IPS DF 19.7 (cell line): ENCODE data around the gene SLC30A9.

Experiments
- DNase-seq: peaks from one replicate; pipeline ENCODE4 v3.0.0-alpha.2; 2013; ENCODE audit warnings: low read depth, low spot score

The SLC30A9 gene

DNA sequence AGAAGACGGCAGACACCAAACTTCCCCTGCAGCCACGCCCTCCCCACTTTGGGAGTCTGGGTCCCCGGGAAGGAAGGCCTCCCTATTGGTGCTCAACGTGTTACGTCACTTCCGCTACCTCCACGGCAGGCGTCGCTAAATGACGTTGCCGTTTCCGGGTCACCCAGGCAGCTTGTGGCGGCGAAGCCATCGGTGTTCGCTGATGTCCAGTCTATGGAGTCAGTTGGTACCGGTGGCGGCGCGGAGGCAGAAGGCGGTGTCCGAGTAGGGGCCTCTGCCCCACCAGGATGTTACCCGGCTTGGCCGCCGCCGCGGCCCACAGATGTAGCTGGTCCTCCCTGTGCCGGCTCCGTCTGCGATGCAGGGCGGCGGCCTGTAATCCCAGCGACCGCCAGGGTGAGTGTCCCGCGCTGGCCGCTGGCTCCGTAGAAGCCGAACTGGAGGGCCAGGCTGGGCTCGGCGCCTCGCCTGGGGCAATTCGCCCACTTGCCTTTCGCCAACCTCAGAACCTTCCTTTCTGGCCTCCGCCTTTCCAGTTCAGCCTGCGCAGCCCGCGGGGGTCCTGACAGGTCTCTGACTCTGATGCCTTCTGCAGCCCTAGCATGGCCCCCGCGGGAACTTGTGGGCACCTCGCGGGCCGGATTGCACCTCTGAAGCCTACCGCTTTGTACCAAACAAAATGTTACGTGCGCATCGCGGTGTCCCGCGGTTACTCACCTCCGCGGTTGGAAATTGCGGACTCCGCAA, at the start of gene SLC30A9:
SLC30A9 (plus strand) TSS at position 166 of the 747 bp plus-strand sequence; CDS start at position 288, 122 bp downstream.
- peak; percentile 89 for DNase-seq

DNA sequence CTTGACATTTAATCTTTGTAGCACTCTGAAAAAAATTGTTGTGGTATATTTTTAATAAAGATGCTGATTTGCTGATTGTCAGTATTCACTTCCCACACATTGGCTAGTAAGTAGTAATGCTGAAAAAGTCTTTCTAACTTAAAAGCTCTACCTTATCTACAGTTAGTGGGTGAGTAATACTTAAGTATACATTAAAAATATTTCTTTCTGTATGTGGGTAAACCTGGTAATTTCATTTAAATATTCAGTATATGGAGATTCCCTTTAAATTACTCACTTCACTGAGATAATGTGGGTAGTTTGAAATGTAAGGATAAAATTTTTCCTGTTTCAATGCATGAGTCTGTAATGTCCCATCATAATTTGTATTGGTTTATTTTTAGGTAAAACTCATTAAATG, 49.5 kb upstream of the SLC30A9 start:
- no peak for DNase-seq

GRCh38 chr4:41943506-41943905, 46.8 kb upstream of the SLC30A9 start:
- DNase-seq, result no peak

DNA sequence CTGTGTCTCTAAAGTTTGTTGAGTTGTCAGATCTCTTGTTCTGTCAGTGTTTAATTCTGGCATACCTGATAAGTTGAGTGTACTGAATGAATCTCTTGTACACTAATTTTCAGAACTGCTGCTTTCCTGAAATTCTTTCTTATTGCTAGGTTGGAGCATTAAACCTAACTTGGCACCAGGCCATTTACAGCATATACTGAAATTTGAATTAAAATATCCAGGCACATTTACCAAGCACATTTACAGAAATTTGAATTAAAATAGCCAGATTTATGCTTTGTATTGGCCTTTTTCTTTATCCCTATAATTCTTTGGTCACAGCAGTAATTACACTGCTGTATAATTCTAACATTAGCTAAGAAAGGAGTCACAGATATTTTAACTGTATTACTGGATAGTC, 46.2 kb upstream of the SLC30A9 start:
- no peak for DNase-seq

DNA sequence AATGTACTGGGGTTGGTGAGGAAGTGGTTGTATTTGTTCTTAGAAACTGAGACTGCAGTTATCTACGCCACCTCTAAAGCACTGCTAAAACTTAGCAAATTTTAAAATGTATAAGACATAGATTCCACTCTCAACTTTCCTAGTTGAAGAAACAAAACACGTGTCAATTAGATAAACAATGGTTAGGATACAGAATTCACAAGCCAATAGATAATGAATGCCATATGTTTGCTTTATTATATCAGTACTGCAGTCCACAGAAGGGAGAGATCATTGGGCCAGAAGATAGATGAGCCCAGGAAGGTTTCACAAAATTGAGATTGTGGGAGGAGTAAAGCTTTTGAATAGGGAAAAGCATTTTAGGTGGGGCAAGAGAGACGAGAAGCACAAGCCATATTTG, 40.8 kb upstream of the SLC30A9 start:
- no peak for DNase-seq

- DNase-seq, result no peak
These were observed 32.7 kb upstream of the SLC30A9 start for GRCh38 chr4:41957634-41958033.

GRCh38 chr4:41963105-41963504, 27.2 kb upstream of the SLC30A9 start:
- no peak for DNase-seq

DNA sequence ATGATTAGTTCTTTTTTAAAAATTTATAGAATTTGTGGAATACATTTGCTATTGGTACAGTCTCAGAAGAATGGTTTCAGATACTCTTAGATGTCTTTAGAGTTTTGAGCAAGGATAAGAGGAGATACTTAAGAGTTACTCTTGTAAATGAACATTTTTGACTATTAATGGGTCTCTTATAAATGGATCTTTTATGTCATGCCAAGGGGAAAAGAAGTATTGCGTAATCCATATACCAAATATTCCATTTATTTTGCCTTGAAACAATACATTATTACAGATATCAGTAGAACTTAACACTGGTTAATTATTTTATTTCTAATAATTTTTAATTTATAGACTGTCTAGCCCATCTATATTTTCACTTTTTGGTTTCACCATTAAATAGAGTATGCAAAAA, 25.9 kb upstream of the SLC30A9 start:
- DNase-seq, result no peak

DNA sequence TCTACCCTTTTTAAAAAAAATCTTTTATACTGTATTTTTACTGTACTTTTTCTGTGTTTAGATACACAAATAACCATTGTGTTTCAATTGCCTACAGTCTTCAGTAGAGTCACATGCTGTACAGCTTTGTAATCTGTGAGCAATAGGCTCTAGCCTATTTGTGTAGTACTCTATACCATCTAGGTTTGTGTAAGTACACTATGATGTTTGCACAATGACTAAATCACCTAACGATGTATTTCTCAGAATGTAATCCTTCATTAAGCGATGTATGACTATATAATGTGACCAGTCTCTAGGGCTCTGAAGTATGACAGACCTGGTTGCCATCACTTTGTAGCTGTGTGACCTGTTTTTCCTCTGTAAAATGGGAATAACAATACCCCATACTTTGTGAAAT, 22.9 kb upstream of the SLC30A9 start:
- no peak for DNase-seq

GRCh38 chr4:41969671-41970070, 20.7 kb upstream of the SLC30A9 start:
- no peak for DNase-seq

DNA sequence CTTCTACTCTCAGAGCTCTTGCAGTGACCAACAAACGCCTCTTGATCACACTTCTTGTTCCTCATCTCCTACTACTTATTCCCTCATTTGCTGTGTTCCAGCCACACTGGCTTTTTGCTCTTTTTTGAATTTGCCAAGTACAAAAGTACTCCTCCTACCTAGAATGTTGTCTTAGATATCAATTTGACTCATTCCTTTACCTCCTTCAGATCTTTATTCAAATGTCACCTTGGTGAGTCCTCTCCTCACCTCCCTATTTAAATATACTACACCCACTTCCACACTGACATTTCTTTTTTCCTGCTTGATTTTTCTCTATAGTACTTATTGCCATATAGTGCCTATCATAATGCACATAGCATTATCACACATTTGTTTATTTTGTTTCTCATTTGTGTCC, 15.0 kb upstream of the SLC30A9 start:
- no peak for DNase-seq

DNA sequence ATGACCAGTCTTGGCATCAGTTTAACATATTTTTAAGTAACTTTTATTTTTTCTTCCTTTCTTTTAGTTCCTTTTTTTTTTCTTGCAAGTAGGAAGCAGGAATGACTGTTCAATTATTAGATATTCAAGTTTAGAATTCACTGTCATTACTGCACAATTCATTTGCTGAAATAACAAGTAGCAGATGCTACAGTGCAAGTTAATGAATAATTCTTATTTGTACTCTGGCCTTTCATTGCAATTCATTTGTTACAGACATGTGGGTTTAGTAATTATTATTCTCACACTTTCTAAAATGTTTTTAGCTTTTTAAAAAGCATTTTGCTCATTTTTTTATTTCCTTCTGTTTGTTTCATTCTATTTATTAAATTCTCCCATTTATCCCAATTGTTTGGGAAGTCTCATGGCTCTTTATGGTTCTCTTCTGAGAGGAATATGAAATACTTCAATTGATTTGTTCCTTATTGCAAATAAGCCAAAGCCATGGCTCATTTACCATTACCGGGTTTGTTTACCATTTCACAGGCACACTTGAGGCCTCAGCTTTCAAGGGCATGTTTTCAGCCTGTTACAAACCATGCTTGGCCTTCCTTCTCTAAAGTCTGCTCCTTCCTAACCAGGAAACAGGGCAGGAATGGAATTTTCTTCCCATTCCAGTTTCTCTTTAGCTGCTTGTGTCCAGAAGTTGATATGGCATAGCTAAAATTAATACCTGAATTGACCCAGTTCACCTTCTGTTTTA, 13.4 kb upstream of the SLC30A9 start:
- DNase-seq, result no peak

- DNase-seq, result no peak
These were observed 12.6 kb upstream of the SLC30A9 start for GRCh38 chr4:41977709-41978108.

DNA sequence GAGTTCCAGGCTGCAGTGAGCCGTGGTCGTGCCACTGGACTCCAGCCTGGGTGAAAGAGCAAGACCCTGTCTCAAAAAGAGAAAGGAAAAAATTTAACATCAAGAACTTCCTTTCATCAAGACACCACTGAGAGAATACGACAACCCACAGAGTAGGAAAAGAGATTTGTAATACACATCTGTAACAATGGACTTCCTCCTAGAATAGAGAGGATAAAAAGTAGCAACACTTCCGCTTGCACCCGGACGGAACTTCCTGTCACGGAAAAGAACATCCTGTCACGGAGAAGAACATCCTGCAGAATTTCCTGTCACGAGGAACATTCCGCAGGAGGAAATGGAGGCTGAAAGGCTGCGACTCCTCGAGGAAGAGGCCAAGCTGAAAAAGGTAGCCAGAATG, 8.9 kb upstream of the SLC30A9 start, which contains the start of gene DCAF4L1:
DCAF4L1 (plus strand) TSS at position 301 of the 400 bp plus-strand sequence; CDS start at position 338, 37 bp downstream.
- no peak for DNase-seq

DNA sequence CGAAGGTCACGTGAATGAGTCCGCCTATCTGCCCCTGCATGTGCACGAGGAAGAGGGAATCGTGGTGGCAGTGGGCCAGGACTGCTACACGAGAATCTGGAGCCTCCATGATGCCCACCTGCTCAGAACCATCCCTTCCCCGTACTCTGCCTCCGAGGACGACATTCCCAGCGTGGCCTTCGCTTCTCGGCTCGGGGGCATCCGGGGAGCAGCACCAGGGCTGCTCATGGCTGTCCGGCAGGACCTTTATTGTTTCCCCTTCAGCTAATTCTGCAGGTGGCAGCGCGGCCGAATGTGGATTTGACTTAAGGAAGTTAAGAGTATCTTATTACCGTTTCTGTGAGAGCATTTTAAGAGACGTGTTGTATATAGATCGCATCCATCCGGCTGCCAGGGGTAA, 7.6 kb upstream of the SLC30A9 start:
- no peak for DNase-seq

- no peak for DNase-seq
These were observed 5.2 kb upstream of the SLC30A9 start for GRCh38 chr4:41985151-41985550.

DNA sequence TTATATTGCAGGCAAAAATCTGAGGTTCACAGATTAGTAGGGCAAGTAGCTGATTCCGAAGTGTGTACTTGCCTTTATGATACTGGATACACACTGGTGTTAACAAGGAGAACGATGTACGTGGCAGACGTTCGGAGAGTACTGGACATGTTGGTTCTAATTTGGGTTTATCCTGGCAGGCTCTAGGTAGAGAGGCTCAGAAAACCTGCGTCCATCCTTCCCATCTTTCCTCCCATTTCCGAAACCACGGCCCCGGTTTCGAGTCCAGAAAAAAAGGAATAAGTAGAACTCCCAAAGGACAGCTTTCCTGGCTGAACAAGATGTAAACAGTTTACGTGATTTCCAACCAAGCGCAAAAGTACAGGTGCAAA, 351 bp upstream of the SLC30A9 start:
- DNase-seq, result no peak

GRCh38 chr4:41991916-41992767, 1.8 kb downstream of the SLC30A9 start:
- DNase-seq, result no peak

DNA sequence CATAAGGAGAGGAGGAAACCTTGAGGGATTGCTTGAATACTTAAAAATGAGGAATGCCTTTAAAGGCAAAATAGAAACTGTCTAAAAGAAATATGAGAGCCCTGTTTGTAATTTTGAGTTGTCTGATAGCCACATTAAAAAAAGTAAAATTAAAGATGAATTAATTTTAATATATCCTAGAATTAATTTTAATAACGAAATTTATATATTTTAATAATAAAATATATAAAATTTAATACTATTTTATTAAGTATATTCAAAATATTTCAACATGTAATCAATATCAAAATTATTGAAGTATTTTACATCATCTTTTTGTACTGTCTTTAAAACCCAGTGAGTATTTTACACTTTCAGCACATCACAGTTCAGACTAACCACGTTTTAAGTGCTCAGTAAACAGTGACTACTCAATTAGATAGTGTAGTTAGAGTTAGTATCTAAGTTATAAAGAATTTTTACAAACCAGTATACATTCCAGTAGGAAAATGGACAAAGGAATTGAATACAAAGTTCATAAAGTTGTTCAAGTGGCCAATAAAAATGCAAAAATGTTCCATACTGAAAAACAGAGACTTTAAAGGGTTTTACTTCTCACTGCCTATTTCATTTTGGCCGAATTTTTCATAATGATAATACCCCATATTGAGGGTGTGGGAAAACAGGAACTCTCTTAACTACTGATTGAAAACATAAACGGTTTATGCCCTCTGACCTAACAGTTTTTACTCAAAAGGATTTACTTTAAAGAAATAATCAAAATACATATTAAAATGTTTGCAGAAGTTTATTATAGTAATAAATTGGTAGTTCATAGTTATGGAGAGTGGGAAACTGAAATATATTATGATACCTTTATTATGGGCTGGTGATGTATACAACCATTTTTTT, 2.9 kb downstream of the SLC30A9 start:
- DNase-seq, result no peak

DNA sequence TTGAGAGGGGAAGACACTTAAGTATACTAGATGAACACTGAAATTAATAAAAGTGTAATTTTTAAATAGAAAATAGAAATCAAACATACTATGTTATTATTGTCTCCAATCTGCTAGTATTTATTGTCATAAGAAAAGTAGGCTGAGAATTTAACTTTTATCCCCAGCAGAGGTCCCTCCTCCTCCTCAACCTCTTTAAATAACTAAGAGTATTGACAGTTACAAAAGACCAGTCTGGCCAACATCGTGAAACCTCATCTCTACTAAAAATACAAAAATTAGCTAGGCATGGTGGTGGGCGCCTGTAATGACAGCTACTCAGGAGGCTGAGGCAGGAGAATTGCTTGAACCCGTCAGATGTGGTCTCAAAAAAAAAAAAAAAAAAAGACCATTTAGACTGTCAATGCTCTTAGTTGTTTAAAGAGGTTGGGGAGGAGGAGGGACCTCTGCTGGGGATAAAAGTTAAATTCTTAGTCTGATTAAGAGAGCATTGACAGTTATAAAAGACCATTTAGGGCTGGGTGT, 4.2 kb downstream of the SLC30A9 start:
- no peak for DNase-seq

DNA sequence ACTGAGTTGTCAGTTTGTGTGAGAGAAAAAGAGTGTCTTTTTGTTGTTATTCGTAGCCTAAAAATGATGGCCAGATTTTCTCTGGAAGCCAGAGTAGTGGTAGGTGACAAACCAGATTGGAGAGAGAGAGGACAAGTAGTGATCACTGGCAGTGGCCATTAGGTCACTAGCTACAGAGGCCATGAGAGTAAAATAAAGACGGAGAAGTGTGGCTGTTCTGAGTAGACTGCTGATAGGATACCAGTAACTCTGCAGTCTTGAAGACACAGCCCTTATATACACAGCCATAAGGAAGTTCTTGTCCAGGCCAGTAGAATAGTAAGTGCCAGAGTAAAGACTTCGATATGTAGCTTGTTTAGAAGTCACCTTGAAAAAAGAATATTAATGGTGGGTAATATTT, 7.7 kb downstream of the SLC30A9 start:
- no peak for DNase-seq
